WERI-Rb-1 (cell line): ENCODE results near the gene CHDH.

Experiments
- DNase-seq: peaks from one replicate; pipeline ENCODE4 v3.0.0-alpha.2; 2020
- H3K27ac ChIP-seq: fragments of 250-450 bp; sonication (Bioruptor Pico); 2 replicates; pipeline ENCODE4 v1.5.1; 2020; ENCODE audit warnings: mild to moderate bottlenecking, moderate library complexity
- H3K27me3 ChIP-seq: fragments of 250-450 bp; sonication (Bioruptor Pico); 2 replicates; pipeline ENCODE4 v1.5.1; 2021; ENCODE audit warnings: mild to moderate bottlenecking, low read depth, moderate library complexity; ENCODE audit not compliant: insufficient read depth, severe bottlenecking
- H3K36me3 ChIP-seq: fragments of 250-450 bp; sonication (Bioruptor Pico); 2 replicates; pipeline ENCODE4 v1.5.1; 2020; ENCODE audit warnings: mild to moderate bottlenecking, moderate library complexity
- H3K4me3 ChIP-seq: 2 replicates; pipeline ENCODE4 v1.5.1; 2011; ENCODE audit warnings: low read depth, mild to moderate bottlenecking, control low read depth, low read length
- H3K9me3 ChIP-seq: fragments of 250-450 bp; sonication (Bioruptor Pico); 2 replicates; pipeline ENCODE4 v1.5.1; 2021; ENCODE audit warnings: mild to moderate bottlenecking, moderate library complexity; ENCODE audit not compliant: severe bottlenecking
- TF ChIP-seq, protein P1 (sequence below): IDR thresholded peaks from 2 replicates; pipeline ENCODE4 v1.5.1; 2011; ENCODE audit warnings: low read depth, mild to moderate bottlenecking, control low read depth, inconsistent platforms, low read length

CHDH gene

DNA sequence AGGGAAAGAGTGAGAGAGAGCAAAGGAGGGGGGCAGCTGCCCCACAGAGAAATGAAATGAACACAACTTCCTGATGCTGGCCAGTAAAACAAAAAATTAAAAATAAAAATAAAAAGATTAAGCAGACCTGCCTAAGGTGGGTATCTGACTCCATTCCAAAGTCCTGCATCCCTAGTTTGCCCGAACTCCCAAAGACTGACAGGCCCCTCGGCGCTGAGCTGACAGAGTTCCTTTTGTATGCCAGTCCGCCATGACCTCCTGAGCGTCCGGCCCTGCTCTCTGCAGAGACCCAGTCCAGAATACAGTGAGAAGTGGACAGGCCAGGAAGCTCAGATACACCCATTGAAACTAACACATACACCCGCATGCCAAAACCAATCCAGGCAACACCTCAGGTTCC, 54.9 kb downstream of the CHDH start:
- no peak for DNase-seq
- no peaks in the 10 kb centered on the region for H3K27me3 ChIP-seq
- TF ChIP-seq, protein P1, sequence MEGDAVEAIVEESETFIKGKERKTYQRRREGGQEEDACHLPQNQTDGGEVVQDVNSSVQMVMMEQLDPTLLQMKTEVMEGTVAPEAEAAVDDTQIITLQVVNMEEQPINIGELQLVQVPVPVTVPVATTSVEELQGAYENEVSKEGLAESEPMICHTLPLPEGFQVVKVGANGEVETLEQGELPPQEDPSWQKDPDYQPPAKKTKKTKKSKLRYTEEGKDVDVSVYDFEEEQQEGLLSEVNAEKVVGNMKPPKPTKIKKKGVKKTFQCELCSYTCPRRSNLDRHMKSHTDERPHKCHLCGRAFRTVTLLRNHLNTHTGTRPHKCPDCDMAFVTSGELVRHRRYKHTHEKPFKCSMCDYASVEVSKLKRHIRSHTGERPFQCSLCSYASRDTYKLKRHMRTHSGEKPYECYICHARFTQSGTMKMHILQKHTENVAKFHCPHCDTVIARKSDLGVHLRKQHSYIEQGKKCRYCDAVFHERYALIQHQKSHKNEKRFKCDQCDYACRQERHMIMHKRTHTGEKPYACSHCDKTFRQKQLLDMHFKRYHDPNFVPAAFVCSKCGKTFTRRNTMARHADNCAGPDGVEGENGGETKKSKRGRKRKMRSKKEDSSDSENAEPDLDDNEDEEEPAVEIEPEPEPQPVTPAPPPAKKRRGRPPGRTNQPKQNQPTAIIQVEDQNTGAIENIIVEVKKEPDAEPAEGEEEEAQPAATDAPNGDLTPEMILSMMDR, result no peak

GRCh38 chr3:53790470-53790869, 55.7 kb downstream of the CHDH start:
- Histone ChIP-seq H3K4me3 (no peak overlapping the region), H3K27ac (no peak overlapping the region), H3K27me3 (no peaks in the 10 kb centered on the region), H3K36me3 (no peaks in the 10 kb centered on the region), H3K9me3 (no peaks in the 10 kb centered on the region)
- no peak for DNase-seq
- TF ChIP-seq, protein P1, result no peak

More for the DNA sequence above, 54.9 kb downstream of the CHDH start:
- no peak overlapping the region for H3K4me3 ChIP-seq
- no peaks in the 10 kb centered on the region for H3K9me3 ChIP-seq
- H3K27ac ChIP-seq, result no peak overlapping the region
- no peaks in the 10 kb centered on the region for H3K36me3 ChIP-seq

DNA sequence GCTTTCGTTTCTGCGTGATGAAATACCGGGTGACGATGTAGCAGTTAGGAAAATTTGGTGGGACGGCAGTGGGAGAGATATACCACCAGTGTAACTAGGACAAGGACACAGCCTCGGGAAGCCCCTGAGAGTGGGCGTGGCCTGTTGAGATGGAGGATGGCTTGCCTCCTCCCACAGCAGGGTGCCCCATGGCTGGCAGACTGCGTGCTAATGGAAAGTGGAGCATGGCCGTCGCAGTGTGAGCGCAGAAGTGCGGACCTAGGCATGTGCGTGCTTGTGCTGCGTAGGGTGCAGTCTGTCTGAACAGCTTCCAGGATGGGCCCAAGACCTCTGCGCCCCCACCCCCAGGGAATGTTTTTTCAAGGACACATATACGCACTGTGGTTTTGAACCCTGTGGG, 56.8 kb downstream of the CHDH start:
- TF ChIP-seq, protein P1, result no peak
- no peak overlapping the region for H3K27ac ChIP-seq
- H3K9me3 ChIP-seq, result no peaks in the 10 kb centered on the region
- no peak for DNase-seq
- H3K4me3 ChIP-seq, result no peak overlapping the region
- no peaks in the 10 kb centered on the region for H3K36me3 ChIP-seq
- no peaks in the 10 kb centered on the region for H3K27me3 ChIP-seq

DNA sequence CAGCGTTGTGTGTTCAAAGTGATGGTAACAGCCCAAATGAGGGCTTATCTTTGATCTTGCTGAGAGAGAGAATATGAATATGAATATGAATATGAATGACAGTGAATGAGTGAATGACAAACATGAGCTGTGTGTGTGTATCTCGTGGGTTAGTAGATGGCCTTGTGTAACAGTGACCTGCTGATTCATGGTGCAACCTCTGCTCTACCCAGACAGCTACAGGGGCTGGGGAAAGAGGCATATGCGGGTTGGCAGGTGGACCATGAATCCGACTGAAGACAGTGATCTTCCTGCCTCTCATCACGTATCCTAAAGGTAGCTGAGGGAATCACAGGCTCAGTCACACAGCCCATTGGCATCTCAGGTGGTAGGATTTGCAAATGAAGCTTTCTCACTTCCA, 58.2 kb downstream of the CHDH start:
- Histone ChIP-seq H3K27ac (no peak overlapping the region), H3K4me3 (no peak overlapping the region), H3K9me3 (no peaks in the 10 kb centered on the region), H3K36me3 (no peaks in the 10 kb centered on the region), H3K27me3 (no peaks in the 10 kb centered on the region)
- TF ChIP-seq, protein P1, result no peak
- no peak for DNase-seq

DNA sequence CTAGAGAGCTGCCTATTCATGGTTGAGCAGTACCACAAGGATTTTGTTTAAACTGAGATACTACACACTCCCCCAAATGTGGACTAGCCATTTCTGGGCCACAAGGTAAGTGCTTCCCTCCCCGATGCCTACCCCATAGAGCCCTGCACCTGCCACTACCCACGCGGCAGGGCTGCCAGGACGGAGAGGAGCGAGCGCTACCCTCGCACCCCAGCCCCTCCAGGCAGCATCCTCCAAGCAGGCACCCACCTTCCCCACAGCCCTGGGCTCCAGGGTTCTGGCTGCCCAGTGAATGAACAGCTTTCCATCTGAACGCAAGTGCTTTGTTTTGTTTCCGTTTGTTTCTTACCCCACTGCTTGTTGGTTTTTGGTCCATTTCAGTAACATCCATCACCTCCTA, 59.2 kb downstream of the CHDH start:
- H3K4me3 ChIP-seq, result no peak overlapping the region
- no peaks in the 10 kb centered on the region for H3K27me3 ChIP-seq
- H3K27ac ChIP-seq, result no peak overlapping the region
- no peaks in the 10 kb centered on the region for H3K36me3 ChIP-seq
- DNase-seq, result no peak
- no peaks in the 10 kb centered on the region for H3K9me3 ChIP-seq
- TF ChIP-seq, protein P1, result no peak

DNA sequence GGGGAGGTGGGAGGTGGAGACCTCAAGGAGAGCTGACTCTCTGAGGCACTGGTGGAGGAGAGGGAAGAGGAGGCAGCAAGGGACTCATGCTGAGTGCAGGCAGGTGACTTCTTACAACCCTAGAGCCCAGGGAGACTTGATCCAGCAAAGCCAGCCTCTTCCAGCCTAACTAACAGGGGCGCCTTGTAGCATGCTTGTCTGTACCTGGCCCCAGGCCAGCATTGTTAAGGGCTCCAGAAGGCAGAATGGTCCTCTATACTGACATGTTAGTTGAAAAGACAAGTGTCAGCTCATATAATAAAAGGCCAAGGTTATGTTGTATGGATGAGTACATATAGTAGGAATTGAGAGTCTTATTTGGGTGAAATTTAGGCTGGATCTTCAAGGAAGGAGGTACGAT, 65.4 kb downstream of the CHDH start:
- Histone ChIP-seq H3K36me3 (no peaks in the 10 kb centered on the region), H3K27ac (no peak overlapping the region), H3K27me3 (no peaks in the 10 kb centered on the region), H3K9me3 (no peaks in the 10 kb centered on the region), H3K4me3 (no peak overlapping the region)
- TF ChIP-seq, protein P1, result no peak
- no peak for DNase-seq
